ENCODE data around the gene MAPT. TPM values are rescaled to one million over a fixed set of nuclear protein-coding genes. Genes with fewer than 3 reads are reported as not detected.

The MAPT gene
- polyA plus RNA-seq, 1 donor, result 10.0 TPM

DNA sequence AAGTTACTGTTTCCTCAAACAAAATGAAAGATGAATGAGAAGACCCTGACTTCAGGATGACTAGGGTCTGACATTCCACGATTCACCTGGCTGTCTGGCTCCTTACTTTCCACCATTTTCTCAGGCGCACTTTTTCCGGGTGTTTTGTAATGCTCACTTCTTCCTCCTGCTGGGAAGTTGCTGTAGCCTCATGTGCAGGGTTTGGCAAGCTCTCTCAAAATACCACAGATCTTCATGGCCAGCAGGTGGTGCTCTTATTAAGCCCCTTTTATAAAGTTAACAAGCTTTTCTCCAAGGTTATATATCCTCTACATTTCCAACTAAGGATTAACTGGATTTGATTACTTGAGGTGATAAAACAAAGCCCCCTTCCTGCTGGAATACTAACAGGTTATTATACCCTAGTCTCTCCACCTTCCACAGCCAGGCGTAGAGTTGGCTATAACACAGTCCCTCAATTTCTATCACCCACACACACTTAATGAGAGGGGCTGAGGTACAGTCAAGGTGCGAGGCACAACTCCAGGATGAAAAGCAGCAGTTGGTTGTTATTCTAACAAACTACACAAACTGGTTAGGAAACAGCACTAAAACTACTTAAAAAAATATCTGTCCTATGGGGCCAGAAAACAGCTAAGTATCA, 150.1 kb downstream of the MAPT start:
- peak overlapping the region; percentile 33 for H3K27ac ChIP-seq (ENCODE audit: low read length)
- WGBS (ENCODE audit: insufficient coverage, low lambda C conversion rate), result 20% methylated on average over 1 of the region's 5 CpGs
- H3K4me1 ChIP-seq (ENCODE audit: control insufficient read depth, insufficient read depth, low read length), result peaks cover 34% of the 10 kb centered on the region
- no peaks in the 10 kb centered on the region for H3K9me3 ChIP-seq (ENCODE audit: control insufficient read depth, low read depth, low read length)
- H3K27me3 ChIP-seq (ENCODE audit: control insufficient read depth, insufficient read depth, low read length), result no peaks in the 10 kb centered on the region
- H3K36me3 ChIP-seq (ENCODE audit: control insufficient read depth, insufficient read depth, low read length), result peaks cover 46% of the 10 kb centered on the region
- H3K4me3 ChIP-seq (ENCODE audit: low read length), result no peak overlapping the region
- DNase-seq, result peak; percentile 79 to 83

DNA sequence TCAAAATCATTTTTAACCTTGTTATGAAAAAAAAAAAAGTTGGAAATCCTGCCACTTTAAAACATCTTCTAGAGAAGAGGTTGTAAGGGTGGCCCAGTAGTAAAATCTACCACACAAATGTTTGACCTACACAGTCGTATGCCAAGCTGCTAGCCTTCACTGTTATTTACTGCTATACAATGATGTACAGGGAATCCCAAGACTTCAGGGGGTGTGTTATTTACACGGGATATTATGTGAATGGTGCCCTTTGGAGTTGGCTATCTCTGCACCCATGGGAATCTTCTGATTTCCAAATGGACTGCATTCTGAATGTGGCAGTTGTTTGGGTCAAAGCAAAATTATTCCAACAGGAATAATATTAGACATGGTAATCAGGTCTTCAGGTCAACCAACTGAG, 150.6 kb downstream of the MAPT start:
- no peak for DNase-seq
- peaks cover 47% of the 10 kb centered on the region for H3K36me3 ChIP-seq (ENCODE audit: control insufficient read depth, insufficient read depth, low read length)
- no peak overlapping the region for H3K27ac ChIP-seq (ENCODE audit: low read length)
- no peaks in the 10 kb centered on the region for H3K27me3 ChIP-seq (ENCODE audit: control insufficient read depth, insufficient read depth, low read length)
- H3K9me3 ChIP-seq (ENCODE audit: control insufficient read depth, low read depth, low read length), result no peaks in the 10 kb centered on the region
- H3K4me3 ChIP-seq (ENCODE audit: low read length), result no peak overlapping the region
- H3K4me1 ChIP-seq (ENCODE audit: control insufficient read depth, insufficient read depth, low read length), result peaks cover 34% of the 10 kb centered on the region
- WGBS (ENCODE audit: insufficient coverage, low lambda C conversion rate), result no CpG with 5 or more reads among the region's 2 CpGs

GRCh38 chr17:46045639-46046038, 151.3 kb downstream of the MAPT start:
- Histone ChIP-seq H3K4me1 (ENCODE audit: control insufficient read depth, insufficient read depth, low read length) (peaks cover 34% of the 10 kb centered on the region), H3K36me3 (ENCODE audit: control insufficient read depth, insufficient read depth, low read length) (peaks cover 54% of the 10 kb centered on the region), H3K27ac (ENCODE audit: low read length) (no peak overlapping the region), H3K9me3 (ENCODE audit: control insufficient read depth, low read depth, low read length) (no peaks in the 10 kb centered on the region), H3K27me3 (ENCODE audit: control insufficient read depth, insufficient read depth, low read length) (no peaks in the 10 kb centered on the region), H3K4me3 (ENCODE audit: low read length) (no peak overlapping the region)
- WGBS (ENCODE audit: insufficient coverage, low lambda C conversion rate), result no CpG with 5 or more reads among the region's 3 CpGs
- DNase-seq, result no peak

DNA sequence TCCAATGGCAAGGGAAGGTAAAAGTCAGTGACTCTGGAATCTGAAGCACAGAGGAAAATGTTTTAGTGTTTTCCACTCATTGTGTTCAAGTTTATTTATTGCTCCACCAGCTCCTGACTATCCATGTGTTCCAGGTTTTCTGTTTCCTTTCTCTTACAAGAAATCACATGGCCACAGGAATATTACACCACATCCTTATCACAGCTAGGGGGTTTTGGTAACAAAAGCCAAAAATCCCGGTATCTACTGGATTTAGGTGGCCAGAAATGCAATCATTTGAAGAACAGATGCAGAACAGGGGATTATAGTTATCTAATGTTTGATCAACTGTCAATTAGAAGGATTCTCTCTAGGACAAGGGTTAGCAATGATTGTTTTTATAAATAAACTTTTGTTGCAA, 152.6 kb downstream of the MAPT start:
- no peak for DNase-seq
- 80% methylated on average over 1 of the region's 1 CpG for WGBS (ENCODE audit: insufficient coverage, low lambda C conversion rate)
- H3K27ac ChIP-seq (ENCODE audit: low read length), result no peak overlapping the region
- H3K36me3 ChIP-seq (ENCODE audit: control insufficient read depth, insufficient read depth, low read length), result peaks cover 54% of the 10 kb centered on the region
- no peaks in the 10 kb centered on the region for H3K9me3 ChIP-seq (ENCODE audit: control insufficient read depth, low read depth, low read length)
- peaks cover 36% of the 10 kb centered on the region for H3K4me1 ChIP-seq (ENCODE audit: control insufficient read depth, insufficient read depth, low read length)
- H3K27me3 ChIP-seq (ENCODE audit: control insufficient read depth, insufficient read depth, low read length), result no peaks in the 10 kb centered on the region
- no peak overlapping the region for H3K4me3 ChIP-seq (ENCODE audit: low read length)

GRCh38 chr17:46047398-46047797, 153.0 kb downstream of the MAPT start:
- DNase-seq, result no peak
- H3K36me3 ChIP-seq (ENCODE audit: control insufficient read depth, insufficient read depth, low read length), result peaks cover 54% of the 10 kb centered on the region
- H3K27me3 ChIP-seq (ENCODE audit: control insufficient read depth, insufficient read depth, low read length), result no peaks in the 10 kb centered on the region
- peaks cover 32% of the 10 kb centered on the region for H3K4me1 ChIP-seq (ENCODE audit: control insufficient read depth, insufficient read depth, low read length)
- no peak overlapping the region for H3K27ac ChIP-seq (ENCODE audit: low read length)
- no CpG with 5 or more reads among the region's 5 CpGs for WGBS (ENCODE audit: insufficient coverage, low lambda C conversion rate)
- H3K9me3 ChIP-seq (ENCODE audit: control insufficient read depth, low read depth, low read length), result no peaks in the 10 kb centered on the region
- no peak overlapping the region for H3K4me3 ChIP-seq (ENCODE audit: low read length)

- peaks cover 54% of the 10 kb centered on the region for H3K36me3 ChIP-seq (ENCODE audit: control insufficient read depth, insufficient read depth, low read length)
- WGBS (ENCODE audit: insufficient coverage, low lambda C conversion rate), result no CpG with 5 or more reads among the region's 8 CpGs
- peaks cover 28% of the 10 kb centered on the region for H3K4me1 ChIP-seq (ENCODE audit: control insufficient read depth, insufficient read depth, low read length)
- no peak overlapping the region for H3K27ac ChIP-seq (ENCODE audit: low read length)
- no peaks in the 10 kb centered on the region for H3K9me3 ChIP-seq (ENCODE audit: control insufficient read depth, low read depth, low read length)
- no peak for DNase-seq
- H3K27me3 ChIP-seq (ENCODE audit: control insufficient read depth, insufficient read depth, low read length), result no peaks in the 10 kb centered on the region
- no peak overlapping the region for H3K4me3 ChIP-seq (ENCODE audit: low read length)
Measured at GRCh38 chr17:46047856-46048255, 153.5 kb downstream of the MAPT start.

DNA sequence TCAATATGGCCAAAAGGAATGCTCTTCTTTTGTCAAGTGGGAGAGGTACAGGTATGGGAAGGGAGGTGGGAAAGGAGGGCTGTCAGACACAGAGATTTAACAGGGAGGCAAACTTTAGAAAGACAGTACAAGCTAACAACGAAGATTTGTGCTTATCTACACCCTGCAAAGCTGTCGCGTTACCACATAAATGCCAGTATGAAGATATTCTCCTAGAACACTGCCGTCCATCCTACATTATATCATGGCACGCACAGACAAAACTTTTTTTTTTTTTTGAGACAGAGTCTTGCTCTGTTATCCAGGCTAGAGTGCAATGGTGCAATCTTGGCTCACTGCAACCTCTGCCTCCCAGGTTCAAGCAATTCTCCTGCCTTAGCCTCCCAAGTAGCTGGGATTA, 155.3 kb downstream of the MAPT start:
- Histone ChIP-seq H3K4me3 (ENCODE audit: low read length) (no peak overlapping the region), H3K27me3 (ENCODE audit: control insufficient read depth, insufficient read depth, low read length) (no peaks in the 10 kb centered on the region), H3K9me3 (ENCODE audit: control insufficient read depth, low read depth, low read length) (no peaks in the 10 kb centered on the region), H3K4me1 (ENCODE audit: control insufficient read depth, insufficient read depth, low read length) (peaks cover 14% of the 10 kb centered on the region), H3K36me3 (ENCODE audit: control insufficient read depth, insufficient read depth, low read length) (peaks cover 55% of the 10 kb centered on the region), H3K27ac (ENCODE audit: low read length) (no peak overlapping the region)
- WGBS (ENCODE audit: insufficient coverage, low lambda C conversion rate), result no CpG with 5 or more reads among the region's 5 CpGs
- DNase-seq, result no peak

DNA sequence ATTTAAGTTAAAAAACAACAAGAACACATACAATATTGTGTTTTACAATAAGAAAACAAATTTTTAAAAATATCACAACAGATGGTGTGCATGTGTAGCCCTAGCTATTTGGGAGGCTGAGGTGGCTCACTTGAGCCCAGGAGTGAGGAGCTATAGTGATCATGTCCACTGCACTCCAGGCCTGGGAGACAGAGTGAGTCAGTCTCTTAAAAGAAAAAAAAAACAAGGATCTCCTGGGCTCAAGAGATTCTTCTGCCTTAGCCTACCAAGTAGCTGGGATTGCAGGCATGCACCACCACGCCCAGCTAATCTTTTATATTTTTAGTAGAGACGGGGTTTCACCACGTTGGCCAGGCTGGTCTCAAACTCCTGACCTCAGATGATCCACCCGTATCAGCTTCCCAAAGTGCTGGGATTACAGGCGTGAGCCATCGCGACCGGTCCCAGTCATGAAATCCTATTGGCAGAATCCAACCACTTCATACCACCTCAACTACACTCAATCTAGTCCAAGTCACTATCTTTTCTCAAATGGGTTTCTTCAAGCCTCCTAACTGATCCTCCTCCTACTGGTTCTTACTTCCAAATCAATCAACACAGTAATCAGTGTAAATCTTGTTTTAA, 159.7 kb downstream of the MAPT start:
- H3K27me3 ChIP-seq (ENCODE audit: control insufficient read depth, insufficient read depth, low read length), result no peaks in the 10 kb centered on the region
- DNase-seq, result no peak
- WGBS (ENCODE audit: insufficient coverage, low lambda C conversion rate), result no CpG with 5 or more reads among the region's 8 CpGs
- no peak overlapping the region for H3K27ac ChIP-seq (ENCODE audit: low read length)
- H3K4me3 ChIP-seq (ENCODE audit: low read length), result no peak overlapping the region
- H3K9me3 ChIP-seq (ENCODE audit: control insufficient read depth, low read depth, low read length), result no peaks in the 10 kb centered on the region
- peaks cover 37% of the 10 kb centered on the region for H3K36me3 ChIP-seq (ENCODE audit: control insufficient read depth, insufficient read depth, low read length)
- peaks cover 9% of the 10 kb centered on the region for H3K4me1 ChIP-seq (ENCODE audit: control insufficient read depth, insufficient read depth, low read length)

DNA sequence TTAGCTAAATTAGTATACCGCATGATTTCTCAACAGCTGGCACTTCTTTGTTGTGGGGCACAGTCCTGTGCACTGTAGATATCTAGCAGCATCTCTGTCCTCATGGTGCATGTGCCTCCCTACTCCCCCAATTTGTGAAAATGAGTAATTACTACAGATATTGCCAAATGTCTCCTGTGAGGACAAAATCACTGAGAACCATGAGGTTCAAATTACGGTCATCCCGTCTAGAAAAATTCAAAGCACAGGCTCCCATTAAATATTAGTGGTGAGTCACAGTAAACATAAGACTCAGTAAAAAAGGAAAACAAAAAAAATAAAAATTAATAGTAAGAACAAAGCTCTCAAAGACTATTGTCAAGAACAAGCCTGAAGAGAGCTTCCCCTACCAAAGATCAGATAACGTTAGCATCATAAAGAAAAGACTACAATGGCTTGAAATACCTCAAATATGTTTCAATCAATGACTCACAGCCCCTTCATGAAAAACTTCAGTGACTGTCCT, 162.5 kb downstream of the MAPT start:
- 80% methylated on average over 3 of the region's 4 CpGs for WGBS (ENCODE audit: insufficient coverage, low lambda C conversion rate)
- Histone ChIP-seq H3K27ac (ENCODE audit: low read length) (no peak overlapping the region), H3K27me3 (ENCODE audit: control insufficient read depth, insufficient read depth, low read length) (no peaks in the 10 kb centered on the region), H3K36me3 (ENCODE audit: control insufficient read depth, insufficient read depth, low read length) (peaks cover 31% of the 10 kb centered on the region), H3K9me3 (ENCODE audit: control insufficient read depth, low read depth, low read length) (no peaks in the 10 kb centered on the region), H3K4me3 (ENCODE audit: low read length) (no peak overlapping the region), H3K4me1 (ENCODE audit: control insufficient read depth, insufficient read depth, low read length) (peaks cover under 1% of the 10 kb centered on the region)
- no peak for DNase-seq

GRCh38 chr17:46057366-46057765, 163.0 kb downstream of the MAPT start:
- WGBS (ENCODE audit: insufficient coverage, low lambda C conversion rate), result 80% methylated on average over 1 of the region's 4 CpGs
- no peaks in the 10 kb centered on the region for H3K27me3 ChIP-seq (ENCODE audit: control insufficient read depth, insufficient read depth, low read length)
- no peaks in the 10 kb centered on the region for H3K4me1 ChIP-seq (ENCODE audit: control insufficient read depth, insufficient read depth, low read length)
- no peak overlapping the region for H3K4me3 ChIP-seq (ENCODE audit: low read length)
- DNase-seq, result no peak
- H3K36me3 ChIP-seq (ENCODE audit: control insufficient read depth, insufficient read depth, low read length), result peaks cover 31% of the 10 kb centered on the region
- H3K27ac ChIP-seq (ENCODE audit: low read length), result no peak overlapping the region
- no peaks in the 10 kb centered on the region for H3K9me3 ChIP-seq (ENCODE audit: control insufficient read depth, low read depth, low read length)

DNA sequence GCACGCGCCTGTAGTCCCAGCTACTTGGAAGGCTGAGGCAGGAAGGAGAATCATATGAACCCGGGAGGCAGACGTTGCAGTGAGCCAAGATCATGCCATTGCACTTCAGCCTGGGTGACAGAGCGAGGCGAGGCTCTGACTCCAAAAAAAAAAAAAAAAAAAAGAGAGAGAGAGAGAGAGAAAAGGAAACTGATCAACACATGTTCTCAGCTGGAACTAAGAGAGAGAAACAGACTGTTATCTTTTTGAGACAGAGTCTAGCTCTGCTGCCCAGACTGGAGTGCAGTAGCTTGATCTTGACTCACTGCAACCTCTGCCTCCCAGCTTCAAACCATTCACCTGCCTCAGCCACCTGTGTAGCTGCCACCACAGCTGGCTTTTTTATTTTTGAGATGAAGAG, 165.1 kb downstream of the MAPT start:
- no CpG with 5 or more reads among the region's 6 CpGs for WGBS (ENCODE audit: insufficient coverage, low lambda C conversion rate)
- H3K36me3 ChIP-seq (ENCODE audit: control insufficient read depth, insufficient read depth, low read length), result peaks cover 34% of the 10 kb centered on the region
- no peak overlapping the region for H3K27ac ChIP-seq (ENCODE audit: low read length)
- H3K4me3 ChIP-seq (ENCODE audit: low read length), result no peak overlapping the region
- no peaks in the 10 kb centered on the region for H3K9me3 ChIP-seq (ENCODE audit: control insufficient read depth, low read depth, low read length)
- DNase-seq, result no peak
- H3K27me3 ChIP-seq (ENCODE audit: control insufficient read depth, insufficient read depth, low read length), result no peaks in the 10 kb centered on the region
- H3K4me1 ChIP-seq (ENCODE audit: control insufficient read depth, insufficient read depth, low read length), result no peaks in the 10 kb centered on the region
